DMS153 treated with DMSO at 0.1 percent for 48 hours (cell line): Measurements from ENCODE around the gene GUCA1C.

Source experiments
- DNase-seq: peaks from one replicate; lab custom pipeline; 2025; ENCODE audit not compliant: unreplicated experiment; lab: John Stamatoyannopoulos, UW

The GUCA1C gene

DNA sequence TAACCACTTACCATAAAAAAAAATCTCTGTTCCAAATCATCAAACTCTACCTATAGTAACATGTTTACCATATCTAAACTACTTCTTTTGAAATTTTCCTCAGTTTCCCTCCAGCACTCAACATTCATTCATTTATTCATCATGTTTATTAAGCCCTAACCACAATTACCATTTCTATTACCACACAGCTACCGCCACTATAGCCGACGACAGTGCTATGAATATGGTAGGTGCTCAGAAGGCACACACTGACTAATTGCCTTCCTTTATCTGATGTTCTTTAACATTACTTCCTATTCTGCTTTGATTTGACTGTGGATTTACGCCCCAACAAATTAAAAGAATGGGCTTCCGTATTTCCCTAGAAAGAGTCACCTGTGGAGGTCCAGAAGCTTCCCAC lies 43.9 kb downstream of the GUCA1C start:
- DNase-seq = no peak

DNA sequence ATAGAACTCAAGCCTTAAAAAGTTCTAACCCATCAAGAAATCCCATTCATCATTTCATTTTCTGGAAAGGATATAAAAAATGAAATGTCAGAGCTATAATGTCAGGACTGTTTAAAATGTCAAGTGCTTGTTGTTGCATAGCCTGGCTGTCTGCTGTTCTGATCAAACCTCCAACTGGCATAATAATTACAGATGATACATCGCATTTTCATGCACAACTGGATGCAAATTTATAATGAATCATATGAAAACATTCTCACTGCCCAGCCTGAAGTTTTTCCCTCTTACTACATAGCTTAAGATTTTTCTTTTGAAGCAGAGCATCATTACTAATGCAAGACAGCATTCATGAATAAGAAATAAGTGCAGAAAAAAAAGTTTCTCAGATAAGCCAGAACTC lies 46.5 kb downstream of the GUCA1C start:
- no peak for DNase-seq

DNA sequence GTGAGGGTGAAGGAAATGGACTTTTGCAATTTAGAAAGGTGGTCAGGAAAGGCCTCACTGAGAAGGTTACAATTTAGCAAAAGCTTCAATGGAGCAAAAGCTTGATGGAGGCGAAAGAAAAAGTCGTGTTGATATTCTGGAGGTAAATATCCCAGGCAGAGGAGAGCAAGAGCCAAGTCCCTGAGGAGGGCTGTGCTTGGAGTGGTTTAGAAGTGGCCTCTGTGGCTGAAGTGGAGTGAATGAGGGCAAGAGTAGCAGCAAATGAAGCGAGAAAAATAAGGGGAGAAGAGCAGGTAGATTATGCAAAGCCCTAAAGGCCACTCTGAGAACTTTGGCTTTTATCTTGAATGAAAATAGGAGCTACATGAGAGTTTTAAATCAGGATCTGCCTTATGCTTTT lies 54.1 kb downstream of the GUCA1C start:
- no peak for DNase-seq

DNA sequence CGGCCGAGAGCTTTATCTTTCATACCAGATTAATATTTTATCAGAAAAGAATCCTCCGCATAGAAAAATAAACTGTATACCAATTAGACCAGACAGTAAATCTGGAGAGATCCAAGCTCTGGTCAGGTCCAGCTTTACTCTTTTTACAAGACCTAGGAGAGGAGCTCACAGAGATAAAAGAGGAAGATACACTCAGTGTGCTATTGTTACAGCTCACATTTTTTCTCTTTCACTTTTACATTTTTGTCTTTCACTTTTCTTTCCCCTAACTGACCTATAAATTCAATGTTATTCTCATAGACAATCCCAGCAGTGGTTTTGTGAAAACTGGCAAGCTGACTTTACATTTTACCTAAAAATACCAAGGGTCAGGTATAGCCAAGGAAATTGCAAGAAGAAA lies 55.8 kb downstream of the GUCA1C start:
- DNase-seq = no peak

DNA sequence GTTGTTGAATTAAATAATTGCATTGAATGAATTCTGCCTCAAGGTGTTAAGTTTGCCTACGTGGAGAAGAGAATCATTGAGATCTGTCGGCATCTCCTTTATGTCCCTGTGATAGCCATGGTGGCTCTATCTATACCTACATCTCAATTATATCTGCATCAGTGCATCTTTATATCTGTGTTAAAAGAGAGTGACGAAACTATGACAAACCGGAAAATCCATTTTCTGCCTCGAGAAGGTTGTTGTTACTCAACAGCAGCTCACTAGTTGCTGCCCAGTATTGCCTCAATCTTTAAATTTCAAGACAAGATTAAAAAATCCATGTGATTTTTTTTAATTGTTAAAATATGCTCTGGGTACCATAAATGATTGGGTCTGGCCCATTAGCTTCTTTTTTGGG lies 58.7 kb downstream of the GUCA1C start:
- no peak for DNase-seq

DNA sequence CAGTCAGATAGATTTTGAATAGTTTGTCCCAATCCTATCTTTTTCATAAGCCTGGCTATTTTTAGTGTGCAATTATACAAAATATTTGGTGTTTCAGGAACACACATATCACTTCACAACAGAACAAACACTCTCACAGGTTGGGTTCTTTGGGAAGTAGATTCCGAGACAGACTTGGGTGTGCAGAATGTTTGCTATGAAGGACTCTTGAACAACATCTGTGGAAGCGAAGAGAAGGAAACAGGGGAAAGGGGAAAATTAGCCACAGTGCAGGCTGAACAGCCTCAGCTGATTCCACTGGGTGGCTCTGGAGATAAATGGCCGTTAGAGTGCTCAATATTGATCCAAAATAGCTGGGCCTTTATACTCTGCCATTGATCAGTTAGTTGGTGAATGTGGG lies 61.8 kb downstream of the GUCA1C start:
- DNase-seq = no peak

DNA sequence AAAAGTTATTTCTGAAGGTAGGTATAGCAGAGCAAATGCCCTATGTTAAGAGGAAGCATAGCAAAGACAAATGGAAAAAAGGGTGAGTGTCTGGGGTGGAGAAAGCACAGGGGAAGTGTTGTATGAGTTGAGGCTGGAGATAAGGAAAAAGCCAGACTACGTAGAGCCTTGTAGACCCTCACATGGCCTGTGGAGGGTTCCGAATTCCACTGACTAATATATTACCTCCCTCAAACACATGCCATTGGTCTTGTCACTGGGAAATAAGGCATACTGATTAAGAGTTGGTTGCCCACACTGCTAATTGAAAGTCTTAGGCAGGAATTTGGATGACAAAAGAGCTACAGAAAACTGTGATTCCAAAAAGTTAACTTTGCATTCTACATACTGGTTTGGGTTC lies 65.9 kb downstream of the GUCA1C start:
- no peak for DNase-seq

DNA sequence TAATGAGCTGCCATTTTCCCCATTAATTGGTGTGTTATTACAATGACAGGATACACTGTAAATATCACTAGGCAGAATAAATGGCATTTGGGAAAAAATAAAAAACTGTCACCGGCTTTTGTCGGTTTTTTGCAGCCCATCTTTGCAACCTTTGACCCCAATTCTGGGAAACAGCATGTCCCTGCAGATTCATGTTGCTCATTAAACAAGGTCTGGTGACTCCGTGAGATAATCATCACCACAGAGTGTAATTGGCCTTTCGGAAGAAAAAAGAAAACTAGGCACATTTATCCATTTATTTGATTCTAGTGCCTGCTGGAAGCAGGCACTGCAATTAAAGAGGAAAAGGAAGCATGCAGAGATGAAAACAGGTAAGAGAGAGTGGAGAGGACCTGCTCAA lies 66.6 kb downstream of the GUCA1C start:
- no peak for DNase-seq

DNA sequence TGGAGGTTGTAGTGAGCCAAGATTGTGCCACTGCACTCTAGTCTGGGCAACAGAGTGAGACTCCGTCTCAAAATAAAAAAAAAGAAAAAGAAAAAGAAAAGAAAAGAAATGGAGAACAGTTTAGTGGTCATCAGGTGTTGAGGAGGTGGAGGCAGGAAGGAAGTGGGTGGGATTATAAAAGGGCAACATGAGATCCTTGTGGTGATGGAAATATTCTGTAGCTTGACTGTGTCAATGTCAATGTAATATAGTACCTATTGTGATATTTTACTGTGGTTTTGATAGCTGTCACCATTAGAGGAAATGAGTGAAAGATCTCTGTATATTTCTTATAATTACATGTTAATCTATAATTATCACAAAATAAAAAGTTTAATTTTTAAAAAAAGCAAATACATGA lies 70.3 kb downstream of the GUCA1C start:
- DNase-seq = no peak

DNA sequence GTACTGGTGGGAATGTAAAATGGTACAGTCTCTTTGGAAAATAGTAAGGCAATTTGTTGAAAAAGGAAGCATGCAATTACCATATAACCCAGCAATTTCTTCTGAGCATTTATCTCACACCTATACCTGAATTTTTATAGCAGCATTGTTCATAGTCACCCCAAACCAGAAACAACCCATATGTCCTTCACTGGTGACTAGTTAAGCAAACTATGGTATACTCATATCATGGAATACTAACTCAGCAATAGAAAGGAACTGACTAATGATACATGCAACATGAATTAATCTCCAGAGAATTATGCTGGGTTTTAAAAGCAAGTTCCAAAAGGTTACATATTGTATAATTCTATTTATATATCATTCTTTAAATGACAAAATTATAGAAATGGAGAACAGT lies 70.9 kb downstream of the GUCA1C start:
- DNase-seq = no peak

DNA sequence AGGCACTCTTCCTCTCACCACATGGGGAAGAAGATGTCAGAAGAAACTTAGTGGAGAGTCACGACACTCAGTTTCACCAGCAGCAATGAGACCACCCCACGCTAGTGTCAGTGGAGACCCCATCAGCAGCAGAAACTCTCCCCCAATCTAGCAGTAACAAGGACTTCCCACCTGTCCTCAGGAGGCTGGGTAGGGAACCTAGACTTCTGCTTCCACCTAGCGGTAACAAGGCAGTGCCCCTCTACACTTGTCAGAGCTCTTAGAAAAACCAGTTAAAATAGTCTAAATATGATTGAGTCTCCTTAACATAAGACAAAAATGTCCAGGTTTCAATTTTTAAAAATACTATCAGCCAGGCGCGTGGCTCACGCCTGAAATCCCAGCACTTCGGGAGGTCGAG lies 73.8 kb downstream of the GUCA1C start:
- no peak for DNase-seq

DNA sequence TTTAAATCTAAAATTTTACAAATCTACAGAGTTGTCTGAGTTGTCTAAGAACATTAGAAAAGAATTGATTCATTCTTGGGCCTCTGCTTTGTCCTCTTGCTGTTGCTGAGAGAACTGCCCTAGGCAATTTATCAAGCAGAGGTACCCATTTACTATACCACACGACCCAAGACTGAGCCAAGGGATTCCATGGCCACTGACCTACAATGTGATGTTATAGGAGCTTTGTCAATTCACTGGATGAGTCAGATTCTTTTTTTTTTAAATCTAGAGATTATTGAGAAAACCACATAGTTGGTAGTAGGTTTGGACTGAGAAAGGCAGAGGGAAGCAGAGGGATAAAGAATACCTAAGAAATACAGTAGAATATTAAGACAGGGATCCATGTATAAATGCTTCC lies 75.8 kb downstream of the GUCA1C start:
- DNase-seq = no peak

DNA sequence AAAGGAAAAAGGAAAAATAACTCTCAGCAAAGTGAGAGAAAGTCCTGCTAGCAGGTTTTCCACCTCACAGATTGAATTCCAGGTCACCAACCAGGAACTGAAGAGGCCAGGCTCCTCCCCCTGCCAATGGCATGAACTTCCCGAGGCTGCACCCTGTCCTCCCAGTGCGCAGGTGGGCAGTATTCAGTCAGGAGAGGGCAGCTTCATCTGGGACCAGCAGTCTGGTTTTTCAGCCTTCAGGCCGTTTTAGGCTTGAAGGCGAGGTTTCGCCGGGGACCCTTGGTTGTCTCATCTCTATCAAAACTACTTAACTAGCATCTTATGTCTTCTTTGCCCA lies 89.9 kb downstream of the GUCA1C start:
- no peak for DNase-seq

DNA sequence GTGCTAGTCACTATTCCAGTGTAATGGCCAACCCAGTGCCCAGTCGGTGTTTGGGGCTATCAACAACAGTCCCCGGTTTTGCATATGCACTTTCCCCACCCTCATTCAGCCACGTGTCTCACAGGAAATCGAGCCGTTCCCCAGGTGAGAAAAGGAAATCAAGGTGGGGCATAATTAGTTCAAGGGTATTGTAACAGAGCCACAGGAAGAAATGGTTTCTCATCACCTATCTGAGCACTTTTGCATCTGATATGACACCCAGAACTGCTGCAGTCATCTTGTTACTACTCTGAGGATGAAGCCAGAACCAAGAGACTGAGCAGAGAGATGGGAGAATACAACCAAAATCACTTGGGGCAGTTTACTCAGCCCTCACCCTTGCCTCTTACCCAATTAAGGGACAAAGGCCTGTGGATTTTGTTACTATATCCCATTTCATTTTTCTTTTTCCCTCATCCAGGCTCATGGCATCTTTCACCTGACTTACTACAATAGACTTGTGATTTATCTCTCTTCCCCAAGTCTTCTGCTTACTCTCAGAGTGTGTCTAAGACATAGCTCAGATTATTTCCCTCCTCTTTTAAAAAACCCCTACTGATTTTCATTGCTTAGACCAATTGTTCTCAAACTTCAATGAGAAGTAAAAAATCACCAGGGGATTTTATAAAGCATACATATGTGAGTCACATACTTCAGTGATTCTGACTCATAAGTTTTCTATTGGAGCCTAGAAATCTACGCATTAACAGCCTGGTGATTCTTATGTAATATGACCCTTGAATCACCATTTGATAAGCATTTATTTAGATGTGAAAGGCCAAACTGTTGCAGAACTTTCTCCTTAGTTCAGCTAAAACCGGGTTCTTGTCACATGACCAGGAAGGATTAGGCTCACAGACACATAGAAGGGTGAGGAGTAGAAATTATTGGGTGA lies 90.5 kb downstream of the GUCA1C start:
- no peak for DNase-seq

DNA sequence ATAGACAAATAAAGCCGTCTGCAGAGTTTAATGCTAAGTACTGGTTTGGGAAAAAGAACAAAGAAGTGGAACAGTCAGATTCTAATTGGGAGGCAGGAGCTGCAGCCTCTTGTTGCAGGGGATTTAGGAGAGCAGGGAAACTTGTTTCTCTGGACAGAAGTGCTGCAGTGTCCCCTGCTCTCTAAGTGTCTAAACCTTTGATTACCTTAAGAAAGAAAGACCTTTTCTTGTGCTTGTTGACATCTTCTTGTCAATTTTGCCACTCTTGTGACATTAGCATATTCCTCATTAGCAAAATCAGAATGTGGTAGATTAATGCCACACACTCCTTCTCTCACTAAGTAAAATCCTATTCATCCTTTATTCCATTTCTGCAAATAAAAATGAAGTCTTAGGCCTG lies 92.3 kb downstream of the GUCA1C start:
- DNase-seq = no peak
